ENCODE results near the gene ATRX. TPM values are rescaled to one million over a fixed set of nuclear protein-coding genes. Genes with fewer than 3 reads are reported as not detected.

The ATRX gene
- total RNA-seq, 1 donor from 2014 or later = 129 TPM

DNA sequence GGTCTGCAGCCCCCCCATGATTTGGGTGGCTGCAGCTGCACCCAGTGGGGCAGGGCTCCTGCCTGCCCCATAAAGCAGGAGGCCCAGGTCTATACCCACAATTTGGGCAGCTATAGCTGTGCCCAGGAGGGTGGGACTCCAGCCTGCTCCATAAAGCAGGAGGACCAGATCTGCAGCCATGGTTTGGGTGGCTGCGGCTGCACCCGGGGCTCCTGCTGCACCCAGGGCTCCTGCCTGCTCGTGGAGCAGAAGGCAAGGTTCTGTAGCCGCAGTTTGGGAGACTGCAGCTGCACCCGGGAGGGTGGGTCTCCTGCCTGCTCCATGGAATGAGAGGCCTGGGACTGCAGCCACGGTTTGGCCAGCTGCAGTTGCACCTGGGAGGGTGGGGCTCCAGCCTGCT is 81.1 kb downstream of the ATRX start:
- peaks cover 76% of the 10 kb centered on the region for H3K79me2 ChIP-seq (ENCODE audit: low read depth)
- no peaks in the 10 kb centered on the region for H3K9me3 Mint-ChIP-seq

DNA sequence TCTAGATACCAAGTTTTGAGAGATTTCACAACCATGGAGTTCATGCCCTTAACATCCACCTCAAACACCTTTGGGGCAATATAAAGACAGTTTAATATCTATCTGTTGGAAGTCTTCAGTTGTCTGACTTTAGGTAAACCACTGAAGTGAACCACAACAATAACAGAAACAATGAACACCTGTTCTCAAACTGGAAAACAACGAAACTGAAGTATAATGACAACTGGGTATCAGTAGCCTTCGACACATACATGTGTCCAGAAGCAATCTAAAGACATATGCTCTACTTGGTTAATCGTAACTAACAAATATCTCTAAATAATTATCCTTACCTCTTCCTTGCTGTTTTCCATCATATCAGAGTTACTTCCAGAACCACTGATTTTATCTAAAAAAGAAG is 87.8 kb downstream of the ATRX start:
- no peak for DNase-seq (ENCODE audit: low spot score)
- no peak overlapping the region for H2AFZ ChIP-seq (replicated peaks)
- H3K9ac ChIP-seq = no peak overlapping the region
- H3K4me2 ChIP-seq = no peak overlapping the region
- H3F3A ChIP-seq (ENCODE audit: low read depth) = no peaks in the 10 kb centered on the region
- peaks cover 5% of the 10 kb centered on the region for H3K36me3 ChIP-seq
- H3K4me1 ChIP-seq = no peaks in the 10 kb centered on the region
- no peak overlapping the region for H3K4me3 ChIP-seq
- peaks cover 8% of the 10 kb centered on the region for H3K36me3 Mint-ChIP-seq
- H3K4me1 Mint-ChIP-seq = no peaks in the 10 kb centered on the region
- H4K20me1 ChIP-seq (ENCODE audit: low read depth) = peaks cover 3% of the 10 kb centered on the region
- H3K4me3 Mint-ChIP-seq = no peak overlapping the region
- no peak overlapping the region for H3K27ac Mint-ChIP-seq
- no peaks in the 10 kb centered on the region for H3K9me3 Mint-ChIP-seq
- H3K27ac ChIP-seq = no peak overlapping the region
- TF ChIP-seq EZH2 (IDR thresholded peaks at IDR 0.05) = no peak
- TF ChIP-seq, protein P1, sequence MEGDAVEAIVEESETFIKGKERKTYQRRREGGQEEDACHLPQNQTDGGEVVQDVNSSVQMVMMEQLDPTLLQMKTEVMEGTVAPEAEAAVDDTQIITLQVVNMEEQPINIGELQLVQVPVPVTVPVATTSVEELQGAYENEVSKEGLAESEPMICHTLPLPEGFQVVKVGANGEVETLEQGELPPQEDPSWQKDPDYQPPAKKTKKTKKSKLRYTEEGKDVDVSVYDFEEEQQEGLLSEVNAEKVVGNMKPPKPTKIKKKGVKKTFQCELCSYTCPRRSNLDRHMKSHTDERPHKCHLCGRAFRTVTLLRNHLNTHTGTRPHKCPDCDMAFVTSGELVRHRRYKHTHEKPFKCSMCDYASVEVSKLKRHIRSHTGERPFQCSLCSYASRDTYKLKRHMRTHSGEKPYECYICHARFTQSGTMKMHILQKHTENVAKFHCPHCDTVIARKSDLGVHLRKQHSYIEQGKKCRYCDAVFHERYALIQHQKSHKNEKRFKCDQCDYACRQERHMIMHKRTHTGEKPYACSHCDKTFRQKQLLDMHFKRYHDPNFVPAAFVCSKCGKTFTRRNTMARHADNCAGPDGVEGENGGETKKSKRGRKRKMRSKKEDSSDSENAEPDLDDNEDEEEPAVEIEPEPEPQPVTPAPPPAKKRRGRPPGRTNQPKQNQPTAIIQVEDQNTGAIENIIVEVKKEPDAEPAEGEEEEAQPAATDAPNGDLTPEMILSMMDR (IDR thresholded peaks at IDR 0.05) = no peak
- TF ChIP-seq EZH2phosphoT487 (IDR thresholded peaks at IDR 0.05) = no peak
- no peaks in the 10 kb centered on the region for H3K27me3 Mint-ChIP-seq (ENCODE audit: insufficient read depth, low read depth)
- no peaks in the 10 kb centered on the region for H3K9me3 ChIP-seq (ENCODE audit: low read depth)
- no peaks in the 10 kb centered on the region for H3K27me3 ChIP-seq
- H3K79me2 ChIP-seq (ENCODE audit: low read depth) = peaks cover 57% of the 10 kb centered on the region

More for the DNA sequence above, 81.1 kb downstream of the ATRX start:
- Histone ChIP-seq H3K27me3 (no peaks in the 10 kb centered on the region), H3K4me1 (no peaks in the 10 kb centered on the region), H3K9me3 (ENCODE audit: low read depth) (no peaks in the 10 kb centered on the region), H3F3A (ENCODE audit: low read depth) (no peaks in the 10 kb centered on the region), H3K4me3 (no peak overlapping the region), H2AFZ (replicated peaks) (no peak overlapping the region), H3K36me3 (no peaks in the 10 kb centered on the region), H3K9ac (no peak overlapping the region), H4K20me1 (ENCODE audit: low read depth) (peaks cover 16% of the 10 kb centered on the region), H3K27ac (no peak overlapping the region), H3K4me2 (no peak overlapping the region)
- H3K4me3 Mint-ChIP-seq = no peak overlapping the region
- H3K27me3 Mint-ChIP-seq (ENCODE audit: insufficient read depth, low read depth) = no peaks in the 10 kb centered on the region
- H3K4me1 Mint-ChIP-seq = no peaks in the 10 kb centered on the region
- H3K27ac Mint-ChIP-seq = no peak overlapping the region
- TF ChIP-seq EZH2phosphoT487 (IDR thresholded peaks at IDR 0.05) (no peak), EZH2 (IDR thresholded peaks at IDR 0.05) (no peak)
- TF ChIP-seq, protein P1 (IDR thresholded peaks at IDR 0.05) = no peak
- peaks cover 8% of the 10 kb centered on the region for H3K36me3 Mint-ChIP-seq
- no peak for DNase-seq (ENCODE audit: low spot score)

DNA sequence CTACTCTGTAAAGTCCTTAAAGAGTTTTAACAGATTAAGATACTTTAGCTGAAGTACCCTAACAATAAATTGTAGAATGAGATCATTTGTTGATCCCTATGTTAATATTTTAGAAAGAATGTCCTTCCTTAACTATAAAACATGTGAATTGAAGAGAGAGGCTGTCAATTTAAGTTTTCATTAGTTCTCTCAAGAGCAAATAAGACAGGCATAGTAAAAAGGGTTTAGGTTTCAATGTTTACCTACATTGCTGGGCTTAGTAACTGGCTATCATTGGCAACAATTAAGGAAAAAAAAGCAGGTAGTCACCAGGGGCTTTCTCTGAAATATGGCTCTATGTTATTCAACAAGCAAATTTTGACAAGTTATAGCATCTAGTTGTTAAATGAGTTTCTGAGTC is 91.5 kb downstream of the ATRX start:
- peaks cover 22% of the 10 kb centered on the region for H3K79me2 ChIP-seq (ENCODE audit: low read depth)
- peaks cover 8% of the 10 kb centered on the region for H3K36me3 Mint-ChIP-seq
- peaks cover 5% of the 10 kb centered on the region for H3K36me3 ChIP-seq
- H3K27me3 ChIP-seq = no peaks in the 10 kb centered on the region
- no peak overlapping the region for H3K4me3 Mint-ChIP-seq
- no peak overlapping the region for H3K4me2 ChIP-seq
- H3K27ac ChIP-seq = no peak overlapping the region
- no peaks in the 10 kb centered on the region for H3F3A ChIP-seq (ENCODE audit: low read depth)
- H3K27me3 Mint-ChIP-seq (ENCODE audit: insufficient read depth, low read depth) = no peaks in the 10 kb centered on the region
- no peak for DNase-seq (ENCODE audit: low spot score)
- H3K9me3 Mint-ChIP-seq = no peaks in the 10 kb centered on the region
- TF ChIP-seq EZH2phosphoT487 (IDR thresholded peaks at IDR 0.05) (no peak), EZH2 (IDR thresholded peaks at IDR 0.05) (no peak)
- TF ChIP-seq, protein P1 (IDR thresholded peaks at IDR 0.05) = no peak
- no peaks in the 10 kb centered on the region for H3K4me1 Mint-ChIP-seq
- H2AFZ ChIP-seq (replicated peaks) = no peak overlapping the region
- no peak overlapping the region for H3K9ac ChIP-seq
- no peaks in the 10 kb centered on the region for H3K4me1 ChIP-seq
- no peaks in the 10 kb centered on the region for H4K20me1 ChIP-seq (ENCODE audit: low read depth)
- H3K9me3 ChIP-seq (ENCODE audit: low read depth) = no peaks in the 10 kb centered on the region
- no peak overlapping the region for H3K27ac Mint-ChIP-seq
- no peak overlapping the region for H3K4me3 ChIP-seq
